ENCODE measurements around the gene NCBP1.
"Not testable (repeated sequence)": the region's sequence is repeated elsewhere in the genome, so short reads cannot be mapped to it uniquely, and the experiment has no call there.

The NCBP1 gene

GRCh38 chr9:97602430-97602829 is 31.2 kb upstream of the NCBP1 start:
- DNase-seq (ENCODE audit: low spot score in 2 of 2), result no peak

GRCh38 chr9:97604901-97605645 is 28.5 kb upstream of the NCBP1 start:
- Histone ChIP-seq H3K9me3 (no peaks in the 10 kb centered on the region), H3K36me3 (replicated peaks) (peaks cover 47% of the 10 kb centered on the region), H3K4me1 (no peaks in the 10 kb centered on the region), H3K4me3 (no peak overlapping the region), H3K27me3 (ENCODE audit: low read depth) (no peaks in the 10 kb centered on the region)
- DNase-seq (ENCODE audit: low spot score in 2 of 2), result no peak
- in situ Hi-C loops (cut with MboI; ENCODE audit: low sequenced_read_pairs), result loop anchor here (10.0 kb wide), 2 partner anchors 210 to 750 kb away; partner anchors contain the start of gene ZNF782

More at GRCh38 chr9:97602430-97602829, 31.2 kb upstream of the NCBP1 start:
- H3K4me3 ChIP-seq, result no peak overlapping the region
- H3K36me3 ChIP-seq (replicated peaks), result peaks cover 47% of the 10 kb centered on the region
- H3K9me3 ChIP-seq, result no peaks in the 10 kb centered on the region
- no peaks in the 10 kb centered on the region for H3K4me1 ChIP-seq
- in situ Hi-C loops (cut with MboI; ENCODE audit: low sequenced_read_pairs), result loop anchor here (10.0 kb wide), 2 partner anchors 208 to 748 kb away; partner anchors contain the start of gene ZNF782
- H3K27me3 ChIP-seq (ENCODE audit: low read depth), result no peaks in the 10 kb centered on the region

GRCh38 chr9:97615439-97616072 is 18.1 kb upstream of the NCBP1 start:
- DNase-seq (ENCODE audit: low spot score in 2 of 2), result peak; percentile 47 to 74
- no peaks in the 10 kb centered on the region for H3K9me3 ChIP-seq
- in situ Hi-C loops (cut with MboI; ENCODE audit: low sequenced_read_pairs), result loop anchor here (10.0 kb wide), 1 partner anchor 151 kb away; no protein-coding TSS in a partner anchor
- H3K36me3 ChIP-seq (replicated peaks), result peaks cover 12% of the 10 kb centered on the region
- H3K4me3 ChIP-seq, result no peak overlapping the region
- H3K4me1 ChIP-seq, result peaks cover 5% of the 10 kb centered on the region
- no peaks in the 10 kb centered on the region for H3K27me3 ChIP-seq (ENCODE audit: low read depth)

- Histone ChIP-seq H3K9me3 (no peaks in the 10 kb centered on the region), H3K4me3 (no peak overlapping the region), H3K4me1 (peaks cover 10% of the 10 kb centered on the region), H3K27me3 (ENCODE audit: low read depth) (no peaks in the 10 kb centered on the region), H3K36me3 (replicated peaks) (peaks cover 6% of the 10 kb centered on the region)
- no peak for DNase-seq (ENCODE audit: low spot score in 2 of 2)
- in situ Hi-C loops (cut with MboI; ENCODE audit: low sequenced_read_pairs), result loop anchor here (10.0 kb wide), 1 partner anchor 153 kb away; no protein-coding TSS in a partner anchor
These were observed 15.6 kb upstream of the NCBP1 start for GRCh38 chr9:97617939-97618416.

- DNase-seq (ENCODE audit: low spot score in 2 of 2); H3K27me3 ChIP-seq (ENCODE audit: low read depth); H3K4me3 ChIP-seq; H3K4me1 ChIP-seq; in situ Hi-C loops (cut with MboI; ENCODE audit: low sequenced_read_pairs); H3K36me3 ChIP-seq (replicated peaks); H3K9me3 ChIP-seq: not testable (repeated sequence)
These were observed 13.6 kb upstream of the NCBP1 start for GRCh38 chr9:97620063-97620462.

- in situ Hi-C loops (cut with MboI; ENCODE audit: low sequenced_read_pairs); DNase-seq (ENCODE audit: low spot score in 2 of 2); H3K4me3 ChIP-seq; H3K36me3 ChIP-seq (replicated peaks); H3K9me3 ChIP-seq; H3K4me1 ChIP-seq; H3K27me3 ChIP-seq (ENCODE audit: low read depth): not testable (repeated sequence)
These were observed 11.1 kb upstream of the NCBP1 start for GRCh38 chr9:97622483-97622882.

GRCh38 chr9:97623946-97624345 is 9.7 kb upstream of the NCBP1 start:
- in situ Hi-C loops (cut with MboI; ENCODE audit: low sequenced_read_pairs), result no loop called here
- H3K9me3 ChIP-seq, result no peaks in the 10 kb centered on the region
- no peaks in the 10 kb centered on the region for H3K27me3 ChIP-seq (ENCODE audit: low read depth)
- H3K36me3 ChIP-seq (replicated peaks), result peaks cover 5% of the 10 kb centered on the region
- H3K4me3 ChIP-seq, result no peak overlapping the region
- peaks cover 10% of the 10 kb centered on the region for H3K4me1 ChIP-seq
- no peak for DNase-seq (ENCODE audit: low spot score in 2 of 2)

GRCh38 chr9:97625620-97626019 is 8.0 kb upstream of the NCBP1 start:
- Histone ChIP-seq H3K4me1 (peaks cover 8% of the 10 kb centered on the region), H3K9me3 (no peaks in the 10 kb centered on the region), H3K4me3 (no peak overlapping the region), H3K27me3 (ENCODE audit: low read depth) (no peaks in the 10 kb centered on the region), H3K36me3 (replicated peaks) (peaks cover 4% of the 10 kb centered on the region)
- DNase-seq (ENCODE audit: low spot score in 2 of 2), result no peak
- in situ Hi-C loops (cut with MboI; ENCODE audit: low sequenced_read_pairs), result no loop called here

- DNase-seq (ENCODE audit: low spot score in 2 of 2), result no peak
- H3K36me3 ChIP-seq (replicated peaks), result peaks cover 4% of the 10 kb centered on the region; the same call in 1 of the 2 replicates
- H3K9me3 ChIP-seq, result no peaks in the 10 kb centered on the region
- H3K4me3 ChIP-seq, result no peak overlapping the region
- in situ Hi-C loops (cut with MboI; ENCODE audit: low sequenced_read_pairs), result no loop called here
- H3K27me3 ChIP-seq (ENCODE audit: low read depth), result no peaks in the 10 kb centered on the region
- peaks cover 8% of the 10 kb centered on the region for H3K4me1 ChIP-seq
These were observed 6.0 kb upstream of the NCBP1 start for GRCh38 chr9:97627624-97628023.

GRCh38 chr9:97628668-97629067 is 5.0 kb upstream of the NCBP1 start:
- no peaks in the 10 kb centered on the region for H3K27me3 ChIP-seq (ENCODE audit: low read depth)
- no peak overlapping the region for H3K4me3 ChIP-seq
- H3K36me3 ChIP-seq (replicated peaks), result peaks cover 4% of the 10 kb centered on the region; the same call in 1 of the 2 replicates
- in situ Hi-C loops (cut with MboI; ENCODE audit: low sequenced_read_pairs), result no loop called here
- DNase-seq (ENCODE audit: low spot score in 2 of 2), result no peak
- H3K9me3 ChIP-seq, result no peaks in the 10 kb centered on the region
- peaks cover 8% of the 10 kb centered on the region for H3K4me1 ChIP-seq

GRCh38 chr9:97629156-97629555 is 4.5 kb upstream of the NCBP1 start:
- no peaks in the 10 kb centered on the region for H3K9me3 ChIP-seq
- DNase-seq (ENCODE audit: low spot score in 2 of 2), result no peak
- in situ Hi-C loops (cut with MboI; ENCODE audit: low sequenced_read_pairs), result no loop called here
- H3K4me1 ChIP-seq, result peaks cover 8% of the 10 kb centered on the region
- H3K36me3 ChIP-seq (replicated peaks), result peaks cover 4% of the 10 kb centered on the region; the same call in 1 of the 2 replicates
- H3K4me3 ChIP-seq, result no peak overlapping the region
- H3K27me3 ChIP-seq (ENCODE audit: low read depth), result no peaks in the 10 kb centered on the region

- Histone ChIP-seq H3K4me3 (no peak overlapping the region), H3K27me3 (ENCODE audit: low read depth) (no peaks in the 10 kb centered on the region), H3K36me3 (replicated peaks) (peaks cover 4% of the 10 kb centered on the region; the same call in 1 of the 2 replicates), H3K4me1 (peaks cover 15% of the 10 kb centered on the region), H3K9me3 (no peaks in the 10 kb centered on the region)
- in situ Hi-C loops (cut with MboI; ENCODE audit: low sequenced_read_pairs), result no loop called here
- DNase-seq (ENCODE audit: low spot score in 2 of 2), result no peak
These were observed 3.0 kb upstream of the NCBP1 start for GRCh38 chr9:97630591-97630990.

- in situ Hi-C loops (cut with MboI; ENCODE audit: low sequenced_read_pairs), result no loop called here
- H3K4me3 ChIP-seq, result peak overlapping the region; percentile 86
- H3K9me3 ChIP-seq, result no peaks in the 10 kb centered on the region
- peaks cover 1% of the 10 kb centered on the region; the same call in 1 of the 2 replicates for H3K36me3 ChIP-seq (replicated peaks)
- peak; percentile 89 to 98 for DNase-seq (ENCODE audit: low spot score in 2 of 2)
- peaks cover 15% of the 10 kb centered on the region for H3K4me1 ChIP-seq
- no peaks in the 10 kb centered on the region for H3K27me3 ChIP-seq (ENCODE audit: low read depth)
These were observed 1.2 kb upstream of the NCBP1 start for GRCh38 chr9:97632248-97632984.
